Measurements from ENCODE around the gene CFAP57. TPM values are rescaled to one million over a fixed set of nuclear protein-coding genes. Genes with fewer than 3 reads are reported as not detected.

CFAP57 gene
- total and polyA plus RNA-seq, 2 of the 13 experiments (the other 11 are each of a cell fraction or from before 2014, with no cell fraction given) = 0.01 TPM; not detected in 1

GRCh38 chr1:43171876-43172526 lies at the start of gene CFAP57, which contains the start of gene EBNA1BP2 (continued):
- no peak; the same call in 1 of the 2 replicates for TF ChIP-seq ZNF142 (CRISPR knock-in tag; IDR thresholded peaks at IDR 0.05)
- TF ChIP-seq ZNF253 (CRISPR knock-in tag; IDR thresholded peaks at IDR 0.05; ENCODE audit: borderline replicate concordance) = 0 out of 2 replicates have a peak, but pooled peaks have one; percentile 20
- no peak for TF ChIP-seq ZNF496 (CRISPR knock-in tag; IDR thresholded peaks at IDR 0.05; ENCODE audit: insufficient replicate concordance)
- no peak for TF ChIP-seq HDAC6 (IDR thresholded peaks at IDR 0.05; ENCODE audit: low read depth, low read length)
- peak; percentile 86; the same call in 1 of the 2 replicates for TF ChIP-seq DMAP1 (CRISPR knock-in tag; IDR thresholded peaks at IDR 0.05)
- no peak for TF ChIP-seq TFDP2 (CRISPR knock-in tag; IDR thresholded peaks at IDR 0.05)
- no peak for TF ChIP-seq TCF7L2 (IDR thresholded peaks at IDR 0.05; ENCODE audit: low read depth, low read length)
- TF ChIP-seq, protein P1, sequence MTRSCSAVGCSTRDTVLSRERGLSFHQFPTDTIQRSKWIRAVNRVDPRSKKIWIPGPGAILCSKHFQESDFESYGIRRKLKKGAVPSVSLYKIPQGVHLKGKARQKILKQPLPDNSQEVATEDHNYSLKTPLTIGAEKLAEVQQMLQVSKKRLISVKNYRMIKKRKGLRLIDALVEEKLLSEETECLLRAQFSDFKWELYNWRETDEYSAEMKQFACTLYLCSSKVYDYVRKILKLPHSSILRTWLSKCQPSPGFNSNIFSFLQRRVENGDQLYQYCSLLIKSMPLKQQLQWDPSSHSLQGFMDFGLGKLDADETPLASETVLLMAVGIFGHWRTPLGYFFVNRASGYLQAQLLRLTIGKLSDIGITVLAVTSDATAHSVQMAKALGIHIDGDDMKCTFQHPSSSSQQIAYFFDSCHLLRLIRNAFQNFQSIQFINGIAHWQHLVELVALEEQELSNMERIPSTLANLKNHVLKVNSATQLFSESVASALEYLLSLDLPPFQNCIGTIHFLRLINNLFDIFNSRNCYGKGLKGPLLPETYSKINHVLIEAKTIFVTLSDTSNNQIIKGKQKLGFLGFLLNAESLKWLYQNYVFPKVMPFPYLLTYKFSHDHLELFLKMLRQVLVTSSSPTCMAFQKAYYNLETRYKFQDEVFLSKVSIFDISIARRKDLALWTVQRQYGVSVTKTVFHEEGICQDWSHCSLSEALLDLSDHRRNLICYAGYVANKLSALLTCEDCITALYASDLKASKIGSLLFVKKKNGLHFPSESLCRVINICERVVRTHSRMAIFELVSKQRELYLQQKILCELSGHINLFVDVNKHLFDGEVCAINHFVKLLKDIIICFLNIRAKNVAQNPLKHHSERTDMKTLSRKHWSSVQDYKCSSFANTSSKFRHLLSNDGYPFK (CRISPR knock-in tag; IDR thresholded peaks at IDR 0.05; ENCODE audit: borderline replicate concordance) = peak; percentile 49; the same call in 1 of the 2 replicates
- TF ChIP-seq ZBTB43 (CRISPR knock-in tag; conservative IDR thresholded peaks at IDR 0.05) = no peak
- TF ChIP-seq, protein P2, sequence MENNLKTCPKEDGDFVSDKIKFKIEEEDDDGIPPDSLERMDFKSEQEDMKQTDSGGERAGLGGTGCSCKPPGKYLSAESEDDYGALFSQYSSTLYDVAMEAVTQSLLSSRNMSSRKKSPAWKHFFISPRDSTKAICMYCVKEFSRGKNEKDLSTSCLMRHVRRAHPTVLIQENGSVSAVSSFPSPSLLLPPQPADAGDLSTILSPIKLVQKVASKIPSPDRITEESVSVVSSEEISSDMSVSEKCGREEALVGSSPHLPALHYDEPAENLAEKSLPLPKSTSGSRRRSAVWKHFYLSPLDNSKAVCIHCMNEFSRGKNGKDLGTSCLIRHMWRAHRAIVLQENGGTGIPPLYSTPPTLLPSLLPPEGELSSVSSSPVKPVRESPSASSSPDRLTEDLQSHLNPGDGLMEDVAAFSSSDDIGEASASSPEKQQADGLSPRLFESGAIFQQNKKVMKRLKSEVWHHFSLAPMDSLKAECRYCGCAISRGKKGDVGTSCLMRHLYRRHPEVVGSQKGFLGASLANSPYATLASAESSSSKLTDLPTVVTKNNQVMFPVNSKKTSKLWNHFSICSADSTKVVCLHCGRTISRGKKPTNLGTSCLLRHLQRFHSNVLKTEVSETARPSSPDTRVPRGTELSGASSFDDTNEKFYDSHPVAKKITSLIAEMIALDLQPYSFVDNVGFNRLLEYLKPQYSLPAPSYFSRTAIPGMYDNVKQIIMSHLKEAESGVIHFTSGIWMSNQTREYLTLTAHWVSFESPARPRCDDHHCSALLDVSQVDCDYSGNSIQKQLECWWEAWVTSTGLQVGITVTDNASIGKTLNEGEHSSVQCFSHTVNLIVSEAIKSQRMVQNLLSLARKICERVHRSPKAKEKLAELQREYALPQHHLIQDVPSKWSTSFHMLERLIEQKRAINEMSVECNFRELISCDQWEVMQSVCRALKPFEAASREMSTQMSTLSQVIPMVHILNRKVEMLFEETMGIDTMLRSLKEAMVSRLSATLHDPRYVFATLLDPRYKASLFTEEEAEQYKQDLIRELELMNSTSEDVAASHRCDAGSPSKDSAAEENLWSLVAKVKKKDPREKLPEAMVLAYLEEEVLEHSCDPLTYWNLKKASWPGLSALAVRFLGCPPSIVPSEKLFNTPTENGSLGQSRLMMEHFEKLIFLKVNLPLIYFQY (CRISPR knock-in tag; IDR thresholded peaks at IDR 0.05; ENCODE audit: borderline replicate concordance) = peak; percentile 20; the same call in 1 of the 2 replicates
- TF ChIP-seq HOXA5 (CRISPR knock-in tag; IDR thresholded peaks at IDR 0.05) = peak; percentile 67; the same call in 1 of the 2 replicates
